GM18868 (cell line): ENCODE results near the gene DGKH.
"Not testable (repeated sequence)": the region's sequence is repeated elsewhere in the genome, so short reads cannot be mapped to it uniquely, and the experiment has no call there.

ENCODE experiments used
- ATAC-seq: cut with Tn5 transposase; IDR thresholded peaks from one replicate; pipeline ENCODE4 v1.9.1; 2021; ENCODE audit warnings: mild to moderate bottlenecking, moderate library complexity; ENCODE audit not compliant: unreplicated experiment

Gene DGKH

DNA sequence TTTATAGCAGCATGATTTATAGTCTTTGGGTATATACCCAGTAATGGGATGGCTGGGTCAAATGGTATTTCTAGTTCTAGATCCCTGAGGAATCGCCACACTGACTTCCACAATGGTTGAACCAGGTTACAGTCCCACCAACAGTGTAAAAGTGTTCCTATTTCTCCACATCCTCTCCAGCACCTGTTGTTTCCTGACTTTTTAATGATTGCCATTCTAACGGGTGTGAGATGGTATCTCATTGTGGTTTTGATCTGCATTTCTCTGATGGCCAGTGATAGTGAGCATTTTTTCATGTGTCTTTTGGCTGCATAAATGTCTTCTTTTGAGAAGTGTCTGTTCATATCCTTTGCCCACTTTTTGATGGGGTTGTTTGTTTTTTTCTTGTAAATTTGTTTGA, 114.9 kb downstream of the DGKH start:
- ATAC-seq, result not testable (repeated sequence)

DNA sequence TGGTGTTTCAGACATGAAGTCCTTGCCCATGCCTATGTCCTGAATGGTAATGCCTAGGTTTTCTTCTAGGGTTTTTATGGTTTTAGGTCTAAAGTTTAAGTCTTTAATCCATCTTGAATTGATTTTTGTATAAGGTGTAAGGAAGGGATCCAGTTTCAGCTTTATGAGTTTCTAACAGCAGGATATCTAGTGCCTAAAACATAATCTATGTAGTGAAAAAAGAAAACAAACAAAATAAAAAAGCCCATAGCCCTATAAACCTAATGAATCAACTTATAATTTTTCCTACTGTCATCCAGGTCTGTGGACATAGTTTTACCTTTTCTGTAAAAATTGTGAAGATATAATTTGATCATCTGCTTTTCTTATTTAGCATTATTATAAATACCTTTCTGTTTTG, 115.5 kb downstream of the DGKH start:
- ATAC-seq, result not testable (repeated sequence)

DNA sequence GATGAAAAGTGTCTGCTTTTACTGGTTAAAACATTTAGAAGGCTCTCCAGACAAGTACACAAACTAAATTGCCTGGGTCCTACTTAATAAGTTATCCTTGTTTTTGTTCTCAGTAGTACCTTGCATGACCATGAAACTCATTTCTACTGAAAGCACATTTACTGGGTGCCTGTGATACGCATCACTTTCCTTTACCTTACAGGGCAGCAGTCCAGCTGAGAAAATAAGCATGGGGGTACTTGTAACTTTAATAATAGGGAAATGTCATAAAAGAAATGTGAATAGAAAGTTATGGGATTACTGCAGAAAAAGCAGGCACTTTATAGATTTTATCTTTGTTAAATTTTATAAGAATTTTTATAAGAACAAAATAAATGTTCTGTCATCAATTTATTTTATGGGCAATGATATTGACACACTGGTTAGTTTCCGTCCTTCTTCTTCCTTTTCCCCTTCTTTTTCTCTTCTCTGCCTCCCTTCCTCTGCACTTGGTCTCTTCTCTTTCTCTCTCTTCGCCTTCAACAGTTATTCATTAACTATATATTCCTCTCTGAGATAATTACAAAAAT, 116.2 kb downstream of the DGKH start:
- no peak for ATAC-seq

DNA sequence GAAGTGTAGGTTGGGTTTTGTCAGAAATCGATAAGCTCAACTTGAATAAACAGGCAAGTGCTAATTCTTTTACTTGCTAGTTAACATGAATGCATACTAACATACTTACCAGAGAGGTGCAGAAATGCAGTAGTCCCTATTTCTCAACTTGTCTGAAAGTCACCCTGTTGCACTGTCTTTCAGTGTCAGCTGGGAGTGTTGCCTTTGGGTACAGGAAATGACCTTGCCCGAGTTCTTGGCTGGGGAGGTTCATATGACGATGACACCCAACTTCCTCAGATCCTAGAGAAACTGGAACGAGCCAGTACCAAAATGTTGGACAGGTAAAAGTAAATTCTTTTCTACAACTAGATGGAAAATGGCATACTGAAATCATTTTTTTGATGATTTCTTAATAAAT, 120.0 kb downstream of the DGKH start:
- ATAC-seq, result no peak

DNA sequence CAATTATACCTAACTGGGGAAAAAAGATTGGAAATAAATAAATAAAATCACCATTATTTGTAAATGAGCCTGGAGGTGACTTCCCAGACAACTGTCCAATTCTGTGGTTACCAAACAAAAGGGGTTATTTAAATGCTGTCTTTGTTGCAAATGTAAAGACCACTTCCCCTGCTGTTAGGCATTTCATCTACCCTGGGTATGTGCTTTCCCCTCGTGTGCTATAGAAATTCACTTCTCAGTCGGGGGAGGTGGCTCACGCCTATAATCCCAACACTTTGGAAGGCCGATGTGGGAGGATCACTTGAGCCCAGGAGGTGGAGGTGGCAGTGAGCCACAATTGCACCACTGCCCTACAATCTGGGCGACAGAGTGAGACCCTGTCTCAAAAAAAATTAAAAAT, 121.6 kb downstream of the DGKH start:
- no peak for ATAC-seq

DNA sequence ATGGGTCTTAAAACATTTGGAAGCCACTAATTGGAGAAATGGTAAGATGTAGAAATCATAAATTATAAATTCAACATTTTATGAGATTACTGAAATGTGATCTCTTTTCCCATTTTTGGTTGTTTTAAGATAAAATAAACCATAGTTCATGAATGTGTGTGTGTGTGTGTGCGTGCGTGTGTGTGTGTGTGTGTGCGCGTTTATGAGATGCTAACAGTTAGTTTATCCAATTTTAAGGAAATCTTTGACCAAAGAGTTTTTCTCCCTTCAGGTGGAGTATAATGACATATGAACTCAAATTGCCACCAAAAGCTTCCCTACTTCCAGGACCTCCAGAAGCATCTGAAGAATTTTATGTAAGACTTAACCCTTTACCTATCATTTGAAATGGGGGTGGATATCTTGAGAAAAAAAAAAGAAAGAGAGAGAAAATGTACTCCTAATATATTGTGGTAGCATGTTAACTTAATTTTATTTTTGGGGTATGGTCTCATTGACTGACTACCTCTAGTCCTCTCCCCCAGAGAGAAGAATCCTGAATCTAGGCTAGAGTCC, 125.4 kb downstream of the DGKH start:
- ATAC-seq, result no peak

DNA sequence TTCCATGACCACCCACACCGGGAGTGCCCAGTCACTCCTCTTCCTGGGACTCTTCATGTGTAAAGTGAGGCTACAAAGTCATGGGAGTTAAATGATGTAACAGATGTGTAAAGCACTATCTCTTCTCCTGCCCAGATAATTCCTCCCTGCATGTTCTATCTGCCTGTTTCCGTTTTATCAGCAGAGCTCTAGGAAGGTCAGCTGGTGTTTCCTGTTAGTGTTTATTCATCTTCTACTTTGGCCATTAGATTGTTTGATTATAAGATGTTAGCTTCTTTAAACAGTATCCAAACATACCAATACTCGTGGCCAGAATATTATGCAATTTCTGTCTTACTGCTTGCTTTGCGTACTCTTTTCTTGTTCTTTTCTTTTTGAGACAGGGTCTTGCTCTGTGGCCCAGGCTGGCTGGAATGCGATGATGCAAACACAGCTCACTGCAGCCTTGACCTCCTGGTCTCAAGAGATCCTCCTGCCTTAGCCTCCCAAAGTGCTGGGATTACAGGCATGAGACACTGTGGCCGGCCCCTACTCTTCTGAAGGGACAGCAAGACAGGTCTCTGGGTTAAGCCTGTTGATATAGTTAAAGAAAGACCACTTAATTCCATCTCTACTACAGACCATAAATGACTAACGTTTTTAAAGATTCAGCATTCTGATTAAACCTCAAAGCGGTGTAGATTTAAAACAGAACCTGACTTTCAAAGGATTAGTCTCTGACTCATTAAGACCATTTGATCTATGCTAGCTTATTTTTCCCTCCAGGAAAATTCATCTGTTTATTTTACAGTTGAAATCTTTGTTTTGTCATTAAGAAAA, 126.1 kb downstream of the DGKH start:
- ATAC-seq, result no peak

DNA sequence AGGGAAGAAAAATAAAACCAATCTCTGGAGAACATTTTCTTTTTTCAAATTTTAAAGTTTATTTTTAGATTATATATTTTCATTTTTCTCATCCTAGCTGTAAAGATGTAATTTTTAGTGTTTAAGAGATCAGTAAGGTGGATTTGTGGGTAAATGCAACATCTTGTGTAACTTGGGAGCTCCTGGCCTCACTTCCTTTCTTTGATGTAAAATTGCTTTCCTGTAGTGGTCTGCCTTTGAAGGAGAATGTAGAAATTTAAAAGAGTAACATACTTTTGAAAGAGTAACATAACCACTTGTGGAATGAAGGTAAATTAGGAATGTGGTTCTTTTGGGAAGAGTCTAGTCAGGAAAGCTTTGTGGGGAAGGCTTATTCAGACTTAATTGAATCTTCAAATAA, 127.8 kb downstream of the DGKH start:
- no peak for ATAC-seq

DNA sequence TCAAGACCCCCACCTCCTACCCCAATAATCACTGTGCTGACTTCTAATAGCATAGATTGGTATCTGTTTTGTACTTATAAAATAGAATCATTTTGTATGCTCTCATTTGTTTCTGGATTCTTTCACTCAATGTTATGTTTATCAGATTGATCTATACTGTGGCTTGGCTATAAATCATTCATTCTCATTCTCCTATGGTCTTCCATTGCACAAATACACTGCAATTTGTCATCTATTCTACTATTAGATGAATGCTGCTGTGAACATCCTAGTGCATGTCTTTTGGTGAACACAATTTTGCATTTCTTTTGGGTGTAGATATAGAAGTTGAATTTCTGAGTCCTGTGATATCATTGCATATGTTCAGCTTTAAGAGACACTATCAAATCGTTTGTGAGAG, 128.7 kb downstream of the DGKH start:
- ATAC-seq, result no peak

DNA sequence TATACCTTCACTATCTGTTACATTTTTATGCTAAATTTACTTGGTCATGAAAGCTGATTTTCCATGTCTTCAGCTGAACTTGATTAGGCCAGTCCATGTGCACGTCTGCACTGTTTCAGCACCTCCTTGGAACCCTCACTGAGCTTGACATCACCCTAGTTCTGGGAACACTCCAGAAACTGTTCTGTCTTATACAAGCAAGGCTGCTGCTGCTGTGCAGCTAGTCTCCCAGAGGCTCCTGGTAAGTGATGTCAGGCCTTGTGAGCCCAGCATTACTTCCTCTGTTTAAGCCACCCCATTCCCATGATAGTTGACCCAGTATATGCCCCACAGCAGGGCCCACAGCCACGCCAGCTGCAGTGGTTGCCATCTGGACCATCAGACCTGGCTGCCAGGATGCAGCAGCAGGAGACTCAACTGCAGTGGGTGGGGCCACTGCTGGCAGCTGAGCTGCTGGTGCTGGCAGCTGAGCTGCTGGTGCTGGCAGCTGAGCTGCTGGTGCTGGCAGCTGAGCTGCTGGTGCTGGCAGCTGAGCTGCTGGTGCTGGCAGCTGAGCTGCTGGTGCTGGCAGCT, 133.0 kb downstream of the DGKH start:
- ATAC-seq, result no peak

DNA sequence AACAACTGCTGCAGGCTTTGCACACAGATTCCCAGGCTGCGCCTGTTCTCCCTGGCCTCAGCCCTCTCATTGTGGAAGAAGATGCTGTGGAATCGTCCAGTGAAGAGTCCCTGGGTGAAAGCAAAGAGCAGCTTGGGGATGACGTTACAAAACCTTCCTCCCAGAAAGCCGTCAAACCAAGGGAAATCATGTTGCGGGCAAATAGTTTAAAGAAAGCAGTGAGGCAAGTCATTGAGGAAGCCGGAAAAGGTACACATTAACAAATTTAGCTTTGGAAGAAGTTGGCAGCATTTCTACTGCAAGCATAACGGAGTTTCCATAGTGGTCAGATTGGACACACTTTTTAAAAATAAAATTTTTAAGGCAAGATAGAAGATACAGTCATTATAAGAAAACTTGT, 140.6 kb downstream of the DGKH start:
- ATAC-seq, result no peak

DNA sequence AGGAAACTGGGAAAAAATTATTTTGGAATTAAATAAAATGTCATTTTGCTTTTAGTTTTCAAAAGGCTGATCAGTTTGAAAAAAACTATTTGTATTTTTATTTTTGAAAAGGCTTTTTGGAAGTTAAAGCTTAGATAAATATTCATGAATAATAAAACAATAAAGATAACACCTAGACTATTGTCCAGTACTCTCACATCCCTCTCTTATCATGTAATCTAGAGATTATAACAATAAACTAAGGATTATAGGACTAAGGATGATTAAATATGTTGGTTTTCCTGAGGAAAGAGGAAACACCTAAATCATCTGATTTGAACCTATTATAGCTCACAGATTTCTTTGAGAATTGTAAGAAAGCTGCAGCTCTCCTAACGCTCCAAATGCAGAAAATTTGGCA, 142.1 kb downstream of the DGKH start:
- ATAC-seq, result no peak

DNA sequence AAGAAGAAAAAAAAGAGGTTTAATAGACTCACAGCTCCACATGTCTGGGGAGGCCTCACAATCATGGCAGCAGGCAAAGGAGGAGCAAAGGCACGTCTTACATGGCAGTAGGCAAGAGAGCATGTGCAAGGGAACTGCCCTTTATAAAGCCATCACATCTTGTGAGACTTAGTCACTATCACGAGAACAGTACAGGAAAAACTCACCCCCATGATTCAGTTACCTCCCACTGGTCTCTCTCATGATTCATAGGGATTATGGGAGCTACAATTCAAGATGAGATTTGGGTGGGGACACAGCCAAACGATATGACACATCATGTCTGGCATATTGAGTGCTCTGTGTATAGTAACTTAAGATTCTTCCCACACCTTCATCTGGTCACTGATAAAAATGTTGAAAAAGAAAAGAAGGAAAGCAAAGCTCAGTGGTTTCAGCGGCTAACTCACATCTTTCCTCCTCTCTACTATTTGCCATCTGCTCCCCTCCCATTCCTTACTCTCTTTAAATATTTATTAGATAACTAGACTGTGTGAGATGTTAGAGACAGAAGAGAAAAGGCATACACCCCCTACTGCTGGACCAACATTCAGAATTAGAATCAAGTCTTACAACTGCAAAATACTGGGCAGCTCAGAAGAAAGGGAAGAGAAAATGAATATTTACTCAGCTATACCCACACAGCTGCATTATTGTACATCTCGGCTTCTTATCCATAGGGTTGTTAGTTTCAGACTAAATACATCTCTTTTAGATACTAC, 163.4 kb downstream of the DGKH start:
- no peak for ATAC-seq

DNA sequence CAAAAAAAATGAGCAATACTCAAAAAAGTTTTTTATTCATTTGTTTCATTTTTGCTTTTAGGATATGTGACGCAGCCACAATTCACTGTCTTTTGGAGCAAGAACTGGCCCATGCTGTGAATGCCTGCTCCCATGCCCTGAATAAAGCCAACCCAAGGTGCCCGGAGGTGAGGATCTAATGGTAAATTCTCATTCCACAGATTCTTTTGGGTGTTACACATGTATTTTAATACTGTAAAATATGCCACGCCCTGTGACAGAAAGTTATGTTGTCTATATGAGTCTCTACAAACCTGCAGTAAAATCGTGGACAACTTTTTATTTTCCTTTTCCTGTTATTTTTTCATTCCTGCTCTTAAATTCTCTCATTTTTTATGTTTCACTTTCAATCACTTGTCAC, 166.0 kb downstream of the DGKH start:
- ATAC-seq, result no peak

DNA sequence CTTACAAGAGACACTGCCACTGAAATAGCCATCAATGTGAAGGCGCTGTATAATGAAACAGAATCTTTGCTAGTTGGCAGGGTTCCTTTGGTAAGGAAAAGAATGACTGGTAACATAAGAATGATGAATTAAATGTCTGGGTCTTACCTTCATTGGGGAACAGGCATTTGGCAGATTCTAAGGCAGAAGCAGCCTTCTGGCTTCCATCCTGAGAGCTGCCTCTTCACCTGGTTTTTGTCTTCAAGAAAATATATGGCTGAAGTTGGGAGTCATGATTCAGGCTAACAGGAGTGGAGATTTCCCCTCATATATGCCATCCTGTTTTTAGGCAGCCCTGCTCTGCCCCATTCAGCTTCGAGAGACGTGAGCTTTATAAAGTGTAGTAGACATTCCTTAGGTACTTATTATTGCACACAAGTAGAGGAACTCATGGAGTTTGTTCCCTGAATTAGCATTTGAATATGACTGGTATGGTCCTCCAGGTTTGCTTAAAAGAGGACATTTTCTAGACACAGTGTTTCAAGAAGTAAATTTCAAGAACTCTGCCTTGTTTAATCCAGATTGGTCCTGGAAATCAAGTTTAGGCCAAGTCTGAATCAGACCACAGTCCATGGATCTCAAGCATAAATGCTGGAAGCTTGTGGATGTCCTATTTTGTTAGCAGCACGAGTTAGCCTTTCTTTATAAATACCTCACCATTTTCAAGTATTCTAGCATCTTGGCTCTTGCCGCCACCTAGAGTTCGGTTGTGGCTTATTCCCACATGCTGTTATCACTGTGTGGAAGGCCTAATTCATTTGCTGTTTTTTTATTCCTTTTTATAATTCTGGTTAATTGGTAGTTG, 167.4 kb downstream of the DGKH start:
- no peak for ATAC-seq

DNA sequence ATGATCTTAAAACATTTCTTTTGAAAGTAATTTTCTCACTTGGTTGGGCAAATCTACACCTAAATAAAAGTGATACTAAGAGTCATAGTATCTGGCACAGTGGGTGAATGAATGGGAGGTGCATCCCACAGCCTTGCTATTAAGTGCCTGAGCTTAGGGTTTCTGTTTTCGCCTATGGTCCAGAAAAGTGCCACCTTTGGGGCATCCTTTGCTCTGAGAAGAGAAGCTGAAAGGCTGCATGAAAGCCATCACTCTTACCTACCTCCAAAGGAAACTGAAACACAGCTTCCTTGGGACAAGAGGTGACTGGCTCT, 167.9 kb downstream of the DGKH start:
- ATAC-seq, result no peak

DNA sequence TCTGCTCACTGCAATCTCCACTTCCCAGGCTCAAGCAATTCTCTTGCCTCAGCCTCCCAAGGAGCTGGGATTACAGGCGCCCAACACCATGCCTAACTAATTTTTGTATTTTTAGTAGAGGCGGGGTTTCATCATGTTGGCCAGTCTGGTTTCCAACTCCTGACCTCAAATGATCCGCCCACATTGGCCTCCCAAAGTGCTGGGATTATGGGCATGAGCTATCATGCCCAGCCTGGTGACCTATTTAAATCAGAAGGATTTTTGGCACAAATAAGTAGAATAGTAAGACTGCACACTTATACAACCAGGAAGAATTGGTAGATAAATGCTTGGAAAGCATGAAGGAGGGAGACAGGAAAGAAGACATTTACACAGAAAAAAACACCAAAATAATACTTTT, 170.1 kb downstream of the DGKH start:
- ATAC-seq, result no peak

DNA sequence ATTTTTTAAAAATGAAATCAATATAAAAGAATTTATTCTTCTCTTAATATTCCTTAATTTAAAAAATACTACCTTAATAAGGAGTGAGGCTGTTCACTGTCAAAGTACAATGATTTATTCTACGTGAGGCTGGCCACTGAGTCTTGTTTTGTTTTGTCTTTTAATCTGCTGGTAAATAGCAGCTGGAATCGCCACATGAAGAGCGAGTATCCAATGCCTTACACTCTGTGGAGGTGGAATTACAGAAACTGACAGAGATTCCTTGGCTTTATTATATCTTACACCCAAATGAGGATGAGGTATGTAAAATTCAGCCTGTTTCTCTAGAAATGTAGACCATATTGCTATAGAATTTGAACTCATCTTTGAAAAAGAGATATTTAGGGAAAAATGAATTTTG, 170.6 kb downstream of the DGKH start:
- ATAC-seq, result no peak

DNA sequence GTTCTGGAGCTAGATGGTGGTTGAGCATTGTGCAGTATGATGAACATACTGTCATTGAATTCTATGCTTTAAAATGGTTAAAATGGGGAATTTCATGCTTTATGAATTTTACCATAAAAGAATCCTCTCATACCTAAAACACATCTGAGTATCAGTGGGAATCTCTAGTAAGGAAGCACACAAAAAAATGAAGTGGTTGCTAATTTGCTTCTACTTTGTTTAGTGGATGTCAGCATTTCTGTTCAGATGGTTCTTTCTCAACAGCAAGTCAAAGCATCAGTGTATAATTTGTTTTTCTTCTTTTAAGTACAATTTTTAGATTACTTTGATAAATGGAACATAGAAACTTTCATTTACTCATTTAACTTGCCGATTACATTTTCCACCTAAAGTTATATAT, 171.4 kb downstream of the DGKH start:
- no peak for ATAC-seq

DNA sequence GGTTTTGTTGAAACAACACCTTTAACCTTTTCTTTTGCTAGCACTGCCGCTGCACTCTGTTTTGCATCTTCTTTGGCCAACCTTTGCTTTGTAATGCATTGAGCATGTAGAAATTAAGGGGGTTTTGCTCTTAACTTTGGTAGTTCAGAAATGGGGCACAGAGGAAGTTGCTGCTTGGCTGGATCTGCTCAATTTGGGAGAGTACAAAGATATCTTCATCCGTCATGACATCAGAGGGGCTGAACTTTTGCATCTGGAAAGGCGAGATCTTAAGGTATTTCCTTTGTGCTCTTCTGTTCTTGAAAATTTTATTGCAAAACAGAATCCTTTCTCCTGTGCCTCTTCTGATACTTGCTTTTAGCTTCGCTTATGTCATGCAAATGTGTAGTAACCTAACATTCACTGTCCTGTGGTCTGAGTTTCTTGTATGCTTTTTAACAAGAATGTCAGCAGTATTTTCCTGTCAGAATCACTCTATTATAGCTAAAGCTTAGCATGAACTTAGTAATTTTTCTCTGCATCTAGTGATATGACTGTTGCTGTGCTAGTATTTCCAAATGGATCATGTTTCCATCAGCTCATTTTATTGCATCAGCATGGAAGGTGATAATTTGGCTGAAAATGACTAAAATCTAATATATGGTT, 172.8 kb downstream of the DGKH start:
- ATAC-seq, result no peak
